ENCODE results near the gene CFAP298.

Gene CFAP298

DNA sequence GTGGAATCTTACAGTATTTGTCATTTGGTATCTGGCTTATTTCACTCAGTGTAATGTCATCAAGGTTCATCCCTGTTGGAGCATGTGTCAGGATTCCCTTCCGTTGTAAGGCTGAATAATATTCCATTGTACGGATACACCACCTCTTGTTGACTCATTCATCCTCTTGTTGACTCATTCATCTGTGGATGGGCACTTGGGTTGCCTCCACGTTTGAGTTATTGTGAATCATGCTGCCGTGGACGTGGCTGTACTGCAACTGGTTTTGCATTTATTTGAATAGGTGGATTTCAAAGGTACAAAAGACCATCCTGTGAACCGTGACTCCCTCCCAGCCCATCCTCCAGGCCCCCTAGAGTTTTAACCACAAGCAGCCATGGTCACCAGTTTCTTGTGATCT lies 15.0 kb downstream of the CFAP298 start:
- DNase-seq: no peak

DNA sequence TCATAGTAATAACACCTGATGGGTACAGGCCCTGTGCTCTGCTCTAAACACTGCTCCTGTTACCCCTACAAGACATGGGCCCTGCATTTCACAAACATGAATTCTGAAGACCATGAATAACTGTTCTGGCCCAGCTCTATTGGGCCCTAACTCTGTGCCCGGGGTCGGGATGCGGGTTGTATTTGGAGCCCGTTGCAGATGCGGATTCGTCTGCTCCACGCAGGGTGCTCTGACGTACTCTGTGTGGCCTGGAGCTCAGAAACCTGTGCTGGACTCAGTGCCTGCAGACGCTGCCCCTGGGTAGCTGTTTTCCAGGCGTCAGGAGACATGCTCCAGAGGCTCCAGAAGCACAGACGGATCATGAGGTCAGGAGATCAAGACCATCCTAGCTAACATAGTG lies 16.7 kb downstream of the CFAP298 start:
- DNase-seq: no peak

- no peak for DNase-seq
Observed at GRCh38 chr21:32593690-32594089, 18.5 kb downstream of the CFAP298 start.

DNA sequence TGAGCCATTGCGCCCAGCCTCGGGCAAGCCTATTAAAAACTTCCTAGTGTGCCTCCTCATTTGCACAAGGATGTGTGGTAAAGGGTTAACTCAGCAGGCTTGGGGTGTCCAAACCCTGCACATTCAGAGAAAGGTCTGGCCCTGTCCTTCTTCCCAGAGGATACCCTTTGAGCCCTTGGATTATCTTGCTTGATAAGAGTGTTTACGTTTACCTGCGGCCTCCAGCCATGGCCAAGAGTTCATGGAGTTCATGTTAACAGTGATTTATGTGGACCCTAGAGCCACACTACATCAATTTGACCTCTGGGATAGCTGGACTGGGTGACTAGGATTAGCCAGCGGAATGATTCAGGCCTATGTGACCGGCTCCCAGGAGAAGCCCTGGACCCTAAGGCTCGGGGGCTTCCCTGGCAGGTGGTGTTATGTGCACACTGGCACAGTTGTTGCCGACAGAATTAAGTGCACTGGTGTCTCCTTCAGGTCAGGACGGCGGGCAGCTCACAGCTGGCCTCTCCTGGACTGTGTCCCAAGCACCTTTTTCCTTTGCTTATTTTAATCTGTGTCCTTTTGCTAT lies 19.2 kb downstream of the CFAP298 start:
- DNase-seq: no peak

- DNase-seq: no peak
Observed at GRCh38 chr21:32590130-32590529, 22.0 kb downstream of the CFAP298 start.

DNA sequence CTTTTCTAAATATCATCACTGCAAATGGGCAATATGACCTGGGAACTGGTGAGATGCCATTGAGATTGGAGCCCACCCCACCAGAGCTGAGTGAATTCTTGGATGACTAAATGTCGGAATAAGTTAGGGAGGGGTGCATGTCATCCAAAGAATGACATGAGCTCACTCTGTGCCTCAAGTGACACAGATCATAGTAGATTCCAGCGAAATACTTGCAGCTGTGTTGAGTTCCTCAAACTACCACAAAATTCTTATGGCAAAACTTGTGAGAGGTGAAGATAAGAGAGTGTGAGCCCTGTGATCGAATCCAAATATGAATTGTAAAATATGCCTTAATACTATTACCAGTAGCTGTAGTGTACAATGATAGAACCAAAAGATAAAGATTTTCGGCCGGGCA lies 24.5 kb downstream of the CFAP298 start:
- DNase-seq: no peak

GRCh38 chr21:32587120-32587519 lies 25.1 kb downstream of the CFAP298 start:
- DNase-seq: no peak

GRCh38 chr21:32585970-32586369 lies 26.2 kb downstream of the CFAP298 start:
- DNase-seq: no peak

DNA sequence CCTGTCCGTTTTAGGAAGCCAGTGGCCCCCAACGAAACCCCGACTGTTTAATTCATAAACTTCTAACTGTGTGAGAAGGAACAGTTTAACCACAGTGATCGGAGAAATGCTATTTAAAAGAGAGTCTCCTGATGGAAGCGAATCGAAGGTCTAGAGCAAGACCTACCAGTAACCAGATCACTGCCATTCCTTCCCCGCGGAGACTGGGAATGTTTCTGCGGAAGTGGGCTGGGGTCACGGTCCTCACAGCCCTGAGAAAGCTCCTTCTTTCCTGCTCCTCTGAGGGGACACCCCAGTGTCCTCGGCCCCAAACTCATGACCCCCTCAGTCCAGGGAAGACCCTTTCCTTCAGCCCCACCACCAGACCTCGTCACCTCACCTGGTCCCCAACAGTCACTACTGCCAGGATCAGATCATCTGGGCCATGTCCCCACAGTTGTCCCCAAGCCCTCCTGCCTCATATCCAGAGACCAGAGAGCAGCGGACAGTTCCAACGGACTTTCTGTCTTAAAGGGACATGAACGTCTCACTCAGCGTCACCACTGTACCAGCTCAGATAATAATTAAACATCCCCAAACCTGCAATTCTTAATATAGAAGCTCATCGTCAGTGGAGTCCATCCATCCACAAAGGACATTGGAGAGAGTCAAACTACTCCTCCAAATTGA lies 27.0 kb downstream of the CFAP298 start, which contains the start of gene TCP10L:
TSS of gene TCP10L (minus strand) at position 482 of the 669 bp plus-strand sequence. CDS start 1,219 bp downstream, outside the sequence.
- no peak for DNase-seq

DNA sequence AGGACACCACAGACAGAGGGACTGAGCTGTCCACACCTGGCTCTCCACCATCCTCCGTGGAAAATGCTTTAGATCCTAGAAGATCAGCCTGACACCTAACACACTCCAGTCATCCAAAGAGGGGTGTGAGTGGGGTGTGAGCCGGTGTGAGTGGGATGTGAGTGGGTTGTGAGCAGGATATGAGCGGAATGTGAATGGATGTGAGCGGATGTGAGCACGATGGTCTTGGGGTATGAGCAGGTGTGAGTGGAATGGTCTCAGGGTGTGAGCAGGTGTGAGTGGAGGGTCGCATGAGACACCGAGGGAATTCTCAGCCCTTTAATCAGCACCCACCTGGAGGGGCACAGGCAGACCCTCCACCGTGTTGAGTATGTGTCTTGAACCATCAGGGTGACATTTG lies 27.7 kb downstream of the CFAP298 start:
- no peak for DNase-seq

- DNase-seq: no peak
Observed at GRCh38 chr21:32581732-32582131, 30.4 kb downstream of the CFAP298 start.

DNA sequence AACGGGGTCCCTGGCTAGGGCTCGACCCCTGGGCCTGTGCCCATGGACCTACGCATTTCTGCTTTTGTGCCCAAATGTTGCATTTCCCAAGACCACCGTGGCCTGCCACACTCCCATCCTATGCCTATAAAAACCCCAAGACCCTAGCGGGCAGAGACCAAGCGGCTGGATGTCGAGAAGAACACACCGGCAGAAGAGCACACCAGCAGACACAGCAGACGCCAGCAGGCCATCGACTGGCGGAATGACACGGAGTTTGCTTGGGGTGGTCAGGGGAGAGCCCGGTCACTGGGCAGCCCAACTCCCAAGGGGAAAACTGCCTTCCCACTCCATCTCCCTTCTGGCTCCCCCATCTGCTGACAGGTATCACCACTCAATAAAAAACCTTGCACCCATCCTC lies 31.2 kb downstream of the CFAP298 start:
- no peak for DNase-seq

GRCh38 chr21:32578107-32578691 lies 34.0 kb downstream of the CFAP298 start:
- DNase-seq: no peak

- no peak for DNase-seq
Observed at GRCh38 chr21:32576011-32576410, 36.2 kb downstream of the CFAP298 start.

DNA sequence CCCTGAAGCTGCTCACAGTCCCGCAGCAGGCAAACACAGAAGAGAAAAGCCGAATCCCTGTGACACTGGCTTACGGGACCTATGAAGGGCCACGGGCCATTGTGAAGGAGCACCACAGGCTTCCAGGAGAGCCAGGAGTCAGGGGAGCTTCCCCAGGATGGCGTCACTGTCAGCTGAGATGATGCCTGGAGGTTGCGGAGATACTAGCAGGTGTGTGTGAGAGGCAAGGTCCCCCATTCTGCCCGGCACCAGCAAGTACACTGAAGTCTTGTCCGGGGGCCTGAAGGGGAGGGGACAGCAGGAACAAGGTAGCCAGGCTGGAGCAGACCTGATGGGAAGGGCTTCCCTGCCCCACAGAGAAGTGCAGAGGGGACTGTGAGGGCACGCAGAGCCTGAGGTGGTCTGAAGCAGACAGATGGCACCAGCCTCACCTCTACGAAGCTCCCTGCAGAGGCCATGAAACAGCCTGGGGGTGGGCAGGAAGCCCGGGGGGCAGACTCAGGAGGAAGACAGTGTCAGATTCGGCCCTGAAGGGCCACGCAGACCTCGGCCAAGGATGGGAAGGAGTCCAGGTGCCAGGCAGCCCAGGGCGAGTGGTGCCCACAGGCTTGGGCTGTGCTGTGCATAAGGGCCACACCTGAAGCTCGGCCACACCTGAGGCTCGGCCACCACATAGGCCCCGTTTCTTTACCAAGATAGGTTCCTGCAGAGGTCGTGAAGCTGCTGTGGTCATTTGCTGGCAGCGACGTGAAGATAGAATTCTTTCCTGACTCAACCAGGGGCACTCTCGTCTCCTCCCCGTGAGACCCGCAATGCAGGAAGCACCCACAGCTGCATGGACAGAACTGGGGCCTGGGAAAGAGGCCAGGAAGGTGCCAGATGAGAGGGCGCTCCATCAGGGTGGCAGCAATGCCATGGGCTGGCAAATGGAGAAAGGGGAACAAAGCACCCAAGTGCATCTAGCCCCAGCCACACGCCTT lies 36.9 kb downstream of the CFAP298 start:
- DNase-seq: no peak

DNA sequence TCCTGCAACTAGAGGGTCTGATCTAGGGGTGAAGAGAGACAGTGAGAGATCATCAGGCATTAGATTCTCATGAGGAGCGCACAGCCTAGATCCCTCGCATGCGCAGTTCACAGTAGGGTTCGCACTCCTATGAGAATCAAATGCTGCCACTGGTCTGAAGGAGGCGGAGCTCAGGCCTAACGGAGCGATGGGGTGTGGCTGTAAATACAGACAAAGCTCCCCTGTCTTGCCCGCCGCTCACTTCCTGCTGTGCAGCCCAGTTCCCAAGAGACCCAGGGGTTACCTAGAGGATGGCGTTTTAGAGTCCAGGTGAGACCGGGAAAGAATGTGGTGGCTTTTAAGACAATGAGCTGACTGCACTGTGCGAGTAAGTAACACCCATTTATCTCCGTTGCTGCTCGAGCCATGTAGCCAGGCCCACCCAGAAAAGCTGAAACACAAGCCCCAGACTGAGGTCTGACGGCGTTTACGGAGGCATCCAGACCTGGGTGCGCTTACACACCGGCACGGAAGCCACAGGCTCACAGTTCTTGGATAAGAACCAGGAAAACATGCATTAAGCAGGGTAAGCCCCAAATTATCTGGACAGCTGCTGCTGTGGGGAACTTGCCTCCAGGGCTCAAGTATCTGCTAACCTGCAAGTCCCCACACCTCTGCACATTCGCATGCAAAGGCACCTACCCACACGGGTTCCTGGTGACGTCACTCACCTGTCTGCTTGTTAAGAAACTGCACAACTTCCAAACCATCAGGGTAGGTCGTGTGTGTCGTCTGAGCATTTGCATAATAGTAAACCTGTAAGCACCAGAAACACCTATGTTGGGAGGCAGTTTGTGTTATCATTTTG lies 39.4 kb downstream of the CFAP298 start:
- no peak for DNase-seq

- DNase-seq: no peak
Observed at GRCh38 chr21:32570456-32570855, 41.7 kb downstream of the CFAP298 start.

GRCh38 chr21:32569261-32570230 lies 42.6 kb downstream of the CFAP298 start:
- DNase-seq: peak; percentile 52 to 73 (median 57)

DNA sequence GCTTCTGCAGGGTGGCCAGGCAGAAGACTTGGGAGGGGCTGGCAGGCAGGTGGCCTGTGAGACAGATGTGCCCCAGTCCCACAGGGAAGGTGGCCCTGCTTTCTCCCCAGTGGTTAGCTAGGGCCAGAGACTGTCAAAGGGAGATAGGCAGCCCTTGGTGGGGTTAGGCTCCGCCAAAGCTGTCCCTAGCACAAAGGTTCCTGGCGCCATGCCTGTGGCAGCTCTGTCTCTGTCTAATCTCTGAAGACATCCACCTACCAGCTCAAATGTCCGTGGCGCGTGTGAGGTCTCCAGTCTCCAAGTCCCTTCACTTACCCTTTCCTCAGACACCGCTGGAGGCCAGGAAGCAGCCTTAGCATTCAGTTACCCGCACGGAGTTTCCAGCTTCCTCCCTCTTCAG lies 44.6 kb downstream of the CFAP298 start:
- DNase-seq: no peak

DNA sequence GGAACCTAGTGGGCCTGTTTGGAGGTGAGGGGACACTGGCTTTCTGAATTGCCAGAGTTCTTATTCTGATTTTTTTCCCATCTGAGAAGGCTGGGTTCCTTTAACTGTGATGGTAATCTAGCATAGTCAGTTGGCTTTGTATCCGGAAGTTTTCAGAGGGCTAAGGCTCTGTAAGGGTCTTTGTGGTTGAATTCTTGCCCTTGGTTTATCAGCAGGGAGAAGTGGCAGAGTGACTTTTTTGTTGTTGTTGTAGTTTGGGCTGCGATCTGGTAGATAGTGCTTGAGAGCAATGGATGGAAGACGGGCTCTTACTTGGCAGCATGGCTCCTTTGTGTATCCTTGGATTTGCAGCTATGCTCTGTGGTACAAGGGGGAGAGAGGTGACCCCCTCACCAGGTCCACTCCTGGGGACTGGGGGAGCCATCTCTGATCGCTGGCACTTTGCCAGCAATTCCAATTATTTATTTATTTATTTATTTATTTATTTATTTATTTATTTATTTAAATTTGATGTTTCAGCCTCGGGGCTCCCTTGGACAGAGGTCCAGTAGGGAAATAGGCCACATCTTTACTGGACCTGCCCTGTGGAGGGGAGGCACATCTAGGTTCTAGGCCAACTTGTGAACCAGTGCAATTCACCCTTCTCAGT lies 45.3 kb downstream of the CFAP298 start:
- DNase-seq: no peak
